ENCODE measurements around the gene ERN1. TPM values are rescaled to one million over a fixed set of nuclear protein-coding genes. Genes with fewer than 3 reads are reported as not detected.

Gene ERN1
- total RNA-seq, 1 experiment from 2014 or later = 27.5 TPM

- Mint-ChIP-seq H3K4me3 (ENCODE audit: unreplicated experiment) (no peak overlapping the region), H3K27me3 (ENCODE audit: insufficient read depth, unreplicated experiment) (no peaks in the 10 kb centered on the region), H3K9me3 (ENCODE audit: unreplicated experiment) (no peaks in the 10 kb centered on the region), H3K36me3 (ENCODE audit: insufficient read depth, unreplicated experiment) (peaks cover 6% of the 10 kb centered on the region), H3K27ac (ENCODE audit: unreplicated experiment) (no peak overlapping the region), H3K4me1 (ENCODE audit: low read depth, unreplicated experiment) (no peaks in the 10 kb centered on the region)
- POLR2A ChIA-PET = no interaction called here
- TF ChIP-seq, protein P1, sequence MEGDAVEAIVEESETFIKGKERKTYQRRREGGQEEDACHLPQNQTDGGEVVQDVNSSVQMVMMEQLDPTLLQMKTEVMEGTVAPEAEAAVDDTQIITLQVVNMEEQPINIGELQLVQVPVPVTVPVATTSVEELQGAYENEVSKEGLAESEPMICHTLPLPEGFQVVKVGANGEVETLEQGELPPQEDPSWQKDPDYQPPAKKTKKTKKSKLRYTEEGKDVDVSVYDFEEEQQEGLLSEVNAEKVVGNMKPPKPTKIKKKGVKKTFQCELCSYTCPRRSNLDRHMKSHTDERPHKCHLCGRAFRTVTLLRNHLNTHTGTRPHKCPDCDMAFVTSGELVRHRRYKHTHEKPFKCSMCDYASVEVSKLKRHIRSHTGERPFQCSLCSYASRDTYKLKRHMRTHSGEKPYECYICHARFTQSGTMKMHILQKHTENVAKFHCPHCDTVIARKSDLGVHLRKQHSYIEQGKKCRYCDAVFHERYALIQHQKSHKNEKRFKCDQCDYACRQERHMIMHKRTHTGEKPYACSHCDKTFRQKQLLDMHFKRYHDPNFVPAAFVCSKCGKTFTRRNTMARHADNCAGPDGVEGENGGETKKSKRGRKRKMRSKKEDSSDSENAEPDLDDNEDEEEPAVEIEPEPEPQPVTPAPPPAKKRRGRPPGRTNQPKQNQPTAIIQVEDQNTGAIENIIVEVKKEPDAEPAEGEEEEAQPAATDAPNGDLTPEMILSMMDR (IDR thresholded peaks at IDR 0.05; ENCODE audit: insufficient read depth in 1 of 2, low read depth in 1 of 2, low read length in 1 of 2, severe bottlenecking in 1 of 2, unreplicated experiment in 1 of 2) = no peak
- no TSS peak for BruUV-seq (replicated peaks)
- CTCF ChIA-PET = no interaction called here
- Histone ChIP-seq H3K4me3 (ENCODE audit: low read depth, low read length) (no peak overlapping the region), H3K9me3 (no peaks in the 10 kb centered on the region), H3K27me3 (replicated peaks; ENCODE audit: control insufficient read depth, insufficient read depth, low read length) (no peaks in the 10 kb centered on the region), H3K4me1 (peaks cover 2% of the 10 kb centered on the region), H3K36me3 (ENCODE audit: control insufficient read depth, insufficient read depth, low read length) (peaks cover 1% of the 10 kb centered on the region; the same call in 1 of the 2 replicates)
- intact Hi-C loops (cut with micrococcal nuclease; ENCODE audit: unreplicated experiment) = no loop called here
- peak in 1 of 2 experiments; percentile 8 for DNase-seq
Observed at GRCh38 chr17:64164596-64165285, 34.8 kb upstream of the ERN1 start.

GRCh38 chr17:64163468-64163867, 33.5 kb upstream of the ERN1 start:
- Histone ChIP-seq H3K4me3 (ENCODE audit: low read depth, low read length) (no peak overlapping the region), H3K36me3 (ENCODE audit: control insufficient read depth, insufficient read depth, low read length) (peaks cover 1% of the 10 kb centered on the region; the same call in 1 of the 2 replicates), H3K27me3 (replicated peaks; ENCODE audit: control insufficient read depth, insufficient read depth, low read length) (no peaks in the 10 kb centered on the region), H3K4me1 (peaks cover 15% of the 10 kb centered on the region), H3K9me3 (no peaks in the 10 kb centered on the region)
- H3K9me3 Mint-ChIP-seq (ENCODE audit: unreplicated experiment) = no peaks in the 10 kb centered on the region
- H3K27ac Mint-ChIP-seq (ENCODE audit: unreplicated experiment) = no peak overlapping the region
- BruUV-seq (replicated peaks) = no TSS peak
- H3K36me3 Mint-ChIP-seq (ENCODE audit: insufficient read depth, unreplicated experiment) = peaks cover 6% of the 10 kb centered on the region
- peak in 1 of 2 experiments; percentile 2 for DNase-seq
- intact Hi-C loops (cut with micrococcal nuclease; ENCODE audit: unreplicated experiment) = no loop called here
- H3K4me1 Mint-ChIP-seq (ENCODE audit: low read depth, unreplicated experiment) = peaks cover 10% of the 10 kb centered on the region
- H3K4me3 Mint-ChIP-seq (ENCODE audit: unreplicated experiment) = no peak overlapping the region
- TF ChIP-seq, protein P1 (IDR thresholded peaks at IDR 0.05; ENCODE audit: insufficient read depth in 1 of 2, low read depth in 1 of 2, low read length in 1 of 2, severe bottlenecking in 1 of 2, unreplicated experiment in 1 of 2) = no peak
- CTCF ChIA-PET = no interaction called here
- H3K27me3 Mint-ChIP-seq (ENCODE audit: insufficient read depth, unreplicated experiment) = no peaks in the 10 kb centered on the region
- POLR2A ChIA-PET = no interaction called here

DNA sequence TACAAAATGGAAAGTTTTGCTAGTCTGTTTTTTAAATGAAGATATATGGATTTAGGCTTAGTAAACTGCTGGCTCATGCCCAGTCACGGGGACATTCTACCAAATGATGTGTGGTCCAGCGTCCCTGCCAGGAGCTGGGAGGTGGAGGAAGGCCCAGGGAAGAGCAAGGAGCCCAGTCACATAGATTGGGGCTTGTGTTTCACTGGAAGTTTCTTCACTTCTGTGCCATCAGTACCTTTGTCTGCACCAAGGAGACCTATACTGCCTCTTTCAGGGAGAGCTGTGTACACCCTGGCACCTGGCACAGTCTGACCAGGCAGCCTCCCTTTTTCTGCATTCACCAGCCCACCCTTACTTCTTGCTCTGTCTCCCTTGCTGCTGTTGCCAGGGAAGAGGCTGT, 32.6 kb upstream of the ERN1 start:
- H3K36me3 Mint-ChIP-seq (ENCODE audit: insufficient read depth, unreplicated experiment) = peaks cover 6% of the 10 kb centered on the region
- intact Hi-C loops (cut with micrococcal nuclease; ENCODE audit: unreplicated experiment) = no loop called here
- CTCF ChIA-PET = no interaction called here
- H3K4me1 Mint-ChIP-seq (ENCODE audit: low read depth, unreplicated experiment) = peaks cover 17% of the 10 kb centered on the region
- no TSS peak for BruUV-seq (replicated peaks)
- Histone ChIP-seq H3K27me3 (replicated peaks; ENCODE audit: control insufficient read depth, insufficient read depth, low read length) (no peaks in the 10 kb centered on the region), H3K9me3 (no peaks in the 10 kb centered on the region), H3K4me3 (ENCODE audit: low read depth, low read length) (no peak overlapping the region), H3K36me3 (ENCODE audit: control insufficient read depth, insufficient read depth, low read length) (peaks cover 1% of the 10 kb centered on the region; the same call in 1 of the 2 replicates), H3K4me1 (peaks cover 24% of the 10 kb centered on the region)
- no peak overlapping the region for H3K27ac Mint-ChIP-seq (ENCODE audit: unreplicated experiment)
- no peak overlapping the region for H3K4me3 Mint-ChIP-seq (ENCODE audit: unreplicated experiment)
- no peaks in the 10 kb centered on the region for H3K9me3 Mint-ChIP-seq (ENCODE audit: unreplicated experiment)
- H3K27me3 Mint-ChIP-seq (ENCODE audit: insufficient read depth, unreplicated experiment) = no peaks in the 10 kb centered on the region
- TF ChIP-seq, protein P1 (IDR thresholded peaks at IDR 0.05; ENCODE audit: insufficient read depth in 1 of 2, low read depth in 1 of 2, low read length in 1 of 2, severe bottlenecking in 1 of 2, unreplicated experiment in 1 of 2) = no peak
- DNase-seq = peak in 1 of 2 experiments; percentile 11
- POLR2A ChIA-PET = no interaction called here

Data from Caco-2 (cell line).